ENCODE measurements around the gene SLC49A4. TPM values are rescaled to one million over a fixed set of nuclear protein-coding genes. Genes with fewer than 3 reads are reported as not detected.

The SLC49A4 gene
- total RNA-seq, 4 donors from 2014 or later = 14.2 to 27.3 (median 20.9) TPM

GRCh38 chr3:122880173-122880572, 85.3 kb downstream of the SLC49A4 start:
- H3K36me3 ChIP-seq = peaks cover 0 to 25% (median 0%) of the 10 kb centered on the region in 3 donors
- H3K4me1 ChIP-seq = no peaks in the 10 kb centered on the region
- no peak for TF ChIP-seq CTCF (IDR thresholded peaks at IDR 0.05)
- TF ChIP-seq EP300 (IDR thresholded peaks at IDR 0.05) = no peak
- TF ChIP-seq POLR2A (IDR thresholded peaks at IDR 0.05) = no peak
- H3K27me3 ChIP-seq = no peaks in the 10 kb centered on the region
- DNase-seq (ENCODE audit: low spot score in 2 of 2) = no peak
- WGBS, 2 donors = 83 to 84% methylated on average over 4 of the region's 4 CpGs
- H3K27ac ChIP-seq = no peak overlapping the region
- H3K9me3 ChIP-seq = no peaks in the 10 kb centered on the region
- H3K4me3 ChIP-seq = no peak overlapping the region

- 71% methylated on average over 4 of the region's 4 CpGs for WGBS, 2 donors
- no peak for TF ChIP-seq POLR2A (IDR thresholded peaks at IDR 0.05)
- TF ChIP-seq EP300 (IDR thresholded peaks at IDR 0.05) = no peak
- no peak for TF ChIP-seq CTCF (IDR thresholded peaks at IDR 0.05)
- Histone ChIP-seq H3K36me3 (peaks cover 0 to 22% (median 0%) of the 10 kb centered on the region in 3 donors), H3K27ac (no peak overlapping the region), H3K27me3 (no peaks in the 10 kb centered on the region), H3K9me3 (no peaks in the 10 kb centered on the region), H3K4me1 (no peaks in the 10 kb centered on the region), H3K4me3 (no peak overlapping the region)
- no peak for DNase-seq (ENCODE audit: low spot score in 2 of 2)
Measured at GRCh38 chr3:122880624-122881023, 85.8 kb downstream of the SLC49A4 start.

- 96 to 99% methylated on average over 2 of the region's 2 CpGs for WGBS, 2 donors
- H3K27me3 ChIP-seq = no peaks in the 10 kb centered on the region
- TF ChIP-seq CTCF (IDR thresholded peaks at IDR 0.05) (no peak), EP300 (IDR thresholded peaks at IDR 0.05) (no peak), POLR2A (IDR thresholded peaks at IDR 0.05) (no peak)
- no peaks in the 10 kb centered on the region for H3K9me3 ChIP-seq
- peaks cover 0 to 22% (median 0%) of the 10 kb centered on the region in 3 donors for H3K36me3 ChIP-seq
- no peak overlapping the region for H3K27ac ChIP-seq
- no peaks in the 10 kb centered on the region for H3K4me1 ChIP-seq
- DNase-seq (ENCODE audit: low spot score in 2 of 2) = no peak
- H3K4me3 ChIP-seq = no peak overlapping the region
Measured at GRCh38 chr3:122882361-122882947, 87.6 kb downstream of the SLC49A4 start.

GRCh38 chr3:122886251-122886650, 91.4 kb downstream of the SLC49A4 start:
- Histone ChIP-seq H3K27me3 (no peaks in the 10 kb centered on the region), H3K4me1 (peaks cover 0 to 16% (median 0%) of the 10 kb centered on the region in 4 donors), H3K9me3 (no peaks in the 10 kb centered on the region), H3K4me3 (no peak overlapping the region), H3K36me3 (peaks cover 0 to 8% (median 0%) of the 10 kb centered on the region in 3 donors), H3K27ac (no peak overlapping the region)
- DNase-seq (ENCODE audit: low spot score in 2 of 2) = no peak
- 94% methylated on average over 4 of the region's 4 CpGs for WGBS, 2 donors
- TF ChIP-seq EP300 (IDR thresholded peaks at IDR 0.05) (no peak), CTCF (IDR thresholded peaks at IDR 0.05) (no peak), POLR2A (IDR thresholded peaks at IDR 0.05) (no peak)

- Histone ChIP-seq H3K36me3 (peaks cover 0 to under 1% (median 0%) of the 10 kb centered on the region in 3 donors), H3K27ac (no peak overlapping the region), H3K27me3 (no peaks in the 10 kb centered on the region), H3K4me1 (peaks cover 0 to 16% (median 0%) of the 10 kb centered on the region in 4 donors), H3K4me3 (no peak overlapping the region), H3K9me3 (no peaks in the 10 kb centered on the region)
- no peak for DNase-seq (ENCODE audit: low spot score in 2 of 2)
- WGBS, 2 donors = 85 to 89% methylated on average over 4 of the region's 4 CpGs
- TF ChIP-seq CTCF (IDR thresholded peaks at IDR 0.05) (no peak), EP300 (IDR thresholded peaks at IDR 0.05) (peak in 1 of 2 donors; percentile 38)
Measured at GRCh38 chr3:122886946-122887345, 92.1 kb downstream of the SLC49A4 start.

Data from tibial nerve (tissue), 4 donors.